Cerebellar cortex (tissue), 1 donor: ENCODE results near the gene CSNK1A1.
A peak's percentile ranks its signal among the peaks of the same experiment; 100 is the strongest.
"Not testable (repeated sequence)": the region's sequence is repeated elsewhere in the genome, so short reads cannot be mapped to it uniquely, and the experiment has no call there.

Source experiments
- DNase-seq: peaks from one replicate; pipeline ENCODE4 v3.0.0-alpha.2; 2015; ENCODE audit warnings: low spot score

CSNK1A1 gene

DNA sequence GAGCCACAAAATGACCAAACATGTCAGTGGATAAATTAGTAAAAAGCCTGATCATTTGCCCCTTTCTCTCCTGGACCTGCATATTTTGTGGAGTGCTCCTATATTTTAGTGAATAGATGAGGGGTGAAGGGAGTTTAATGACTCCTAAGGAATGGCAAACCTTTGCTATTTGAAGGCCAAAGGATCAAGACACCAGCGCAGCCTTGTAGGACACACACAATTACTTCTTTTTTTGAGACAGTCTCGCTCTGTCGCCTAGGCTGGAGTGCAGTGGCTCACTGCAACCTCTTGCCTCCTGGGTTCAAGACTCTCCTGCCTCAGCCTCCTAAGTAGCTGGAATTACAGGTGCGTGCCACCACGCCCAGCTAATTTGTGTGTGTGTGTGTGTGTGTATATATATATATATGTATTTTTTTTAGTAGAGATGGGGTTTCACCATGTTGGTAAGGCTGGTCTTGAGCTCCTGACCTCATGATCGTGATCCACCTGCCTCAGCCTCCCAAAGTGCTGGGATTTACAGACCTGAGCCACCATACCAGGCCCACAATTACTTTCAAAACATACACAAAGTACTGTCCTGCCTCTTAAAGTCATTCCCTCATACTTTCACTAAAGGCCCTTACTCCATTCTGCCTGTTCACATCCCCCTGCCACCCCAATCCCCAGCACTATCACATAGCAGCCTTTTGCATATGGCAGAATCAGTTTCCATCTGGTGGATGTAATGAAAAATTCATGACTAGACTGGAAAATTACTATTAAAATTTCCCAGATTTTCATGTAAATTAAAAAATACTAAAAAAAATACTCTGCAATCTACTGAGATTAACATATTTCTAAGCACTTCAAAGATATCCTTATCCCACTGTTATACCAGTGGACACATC lies 60.4 kb downstream of the CSNK1A1 start:
- DNase-seq = no peak

- no peak for DNase-seq
Observed at GRCh38 chr5:149489605-149490037, 61.6 kb downstream of the CSNK1A1 start.

- DNase-seq = no peak
Observed at GRCh38 chr5:149488645-149489306, 62.5 kb downstream of the CSNK1A1 start.

- no peak for DNase-seq
Observed at GRCh38 chr5:149487672-149488071, 63.6 kb downstream of the CSNK1A1 start.

- no peak for DNase-seq
Observed at GRCh38 chr5:149486726-149487635, 64.3 kb downstream of the CSNK1A1 start.

- DNase-seq = peak; percentile 78
Observed at GRCh38 chr5:149485655-149486615, 65.3 kb downstream of the CSNK1A1 start.

GRCh38 chr5:149481485-149481884 lies 69.8 kb downstream of the CSNK1A1 start:
- DNase-seq = no peak

DNA sequence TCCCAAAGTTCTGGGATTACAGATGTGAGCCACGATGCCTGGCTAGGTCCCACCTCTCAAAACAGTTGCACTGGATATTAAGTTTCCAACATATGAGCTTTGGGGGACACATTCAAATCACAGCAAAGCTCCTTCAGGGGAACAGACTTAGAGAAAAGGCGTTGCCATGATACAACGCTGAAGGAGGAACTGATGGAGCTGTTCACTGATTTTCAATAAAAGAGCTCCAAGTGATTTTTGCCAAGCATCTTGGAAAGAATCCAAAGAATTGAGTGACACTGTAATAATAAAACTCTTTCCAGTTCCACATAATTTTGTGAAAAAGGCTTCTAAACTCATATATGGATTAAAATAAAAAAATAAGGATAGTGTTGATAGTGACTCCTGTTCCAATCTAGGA lies 72.5 kb downstream of the CSNK1A1 start:
- no peak for DNase-seq

DNA sequence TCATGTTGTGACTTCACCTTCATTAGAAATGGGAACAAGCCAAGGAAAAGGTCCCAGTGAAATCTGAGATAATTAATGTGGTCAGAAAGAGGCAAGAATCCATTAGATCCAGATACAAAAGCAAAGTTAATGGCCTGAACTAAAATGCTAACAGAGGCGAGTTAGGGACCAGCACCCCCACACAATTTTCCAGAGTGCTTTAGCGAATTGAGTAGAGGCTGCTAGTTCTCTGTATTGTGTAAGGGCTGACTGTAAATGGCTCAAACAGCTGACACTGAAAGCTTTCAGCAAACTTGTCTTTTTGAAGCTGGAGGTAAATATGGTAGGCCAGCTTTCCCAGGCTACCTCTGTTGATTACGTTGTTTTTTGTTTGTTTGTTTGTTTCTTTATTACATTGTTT lies 75.5 kb downstream of the CSNK1A1 start:
- no peak for DNase-seq

DNA sequence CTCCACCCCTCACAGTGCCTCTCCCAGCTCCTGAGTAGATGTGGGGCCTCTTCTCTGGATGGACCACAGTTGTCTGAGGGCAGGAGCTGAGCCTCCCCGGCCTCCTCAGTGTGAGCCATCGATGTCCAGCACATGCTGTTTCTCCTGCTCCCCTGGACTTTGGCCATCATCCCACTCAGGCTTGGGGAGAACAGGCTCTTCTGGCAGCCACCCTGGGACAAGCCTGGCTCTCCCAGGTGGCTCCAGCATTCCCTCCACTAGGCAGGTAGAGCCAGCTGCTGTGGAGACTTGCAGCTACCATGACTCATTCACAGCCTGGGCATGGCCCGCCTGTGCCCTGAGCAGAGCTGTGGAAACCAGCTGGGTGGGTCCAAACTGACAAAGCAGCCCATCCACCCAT lies 77.0 kb downstream of the CSNK1A1 start:
- no peak for DNase-seq

DNA sequence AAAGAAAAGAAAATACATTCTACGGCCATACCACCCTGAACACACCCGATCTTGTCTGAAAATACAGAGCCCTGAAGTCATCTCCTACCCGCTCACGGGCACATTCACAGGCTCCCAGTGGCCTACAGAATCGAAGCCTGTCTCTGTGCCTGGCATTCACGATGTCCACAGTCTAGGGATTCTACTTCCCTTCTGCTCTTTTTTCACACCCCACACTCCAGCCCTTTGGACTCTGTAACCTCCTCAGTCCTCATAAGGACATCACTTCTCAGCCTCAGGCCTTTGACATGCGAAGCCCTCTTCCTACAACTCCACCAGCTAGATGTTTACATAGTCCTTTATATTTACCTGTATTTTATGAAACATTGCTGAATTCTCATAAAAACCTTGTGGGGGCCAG lies 77.8 kb downstream of the CSNK1A1 start:
- DNase-seq = no peak

DNA sequence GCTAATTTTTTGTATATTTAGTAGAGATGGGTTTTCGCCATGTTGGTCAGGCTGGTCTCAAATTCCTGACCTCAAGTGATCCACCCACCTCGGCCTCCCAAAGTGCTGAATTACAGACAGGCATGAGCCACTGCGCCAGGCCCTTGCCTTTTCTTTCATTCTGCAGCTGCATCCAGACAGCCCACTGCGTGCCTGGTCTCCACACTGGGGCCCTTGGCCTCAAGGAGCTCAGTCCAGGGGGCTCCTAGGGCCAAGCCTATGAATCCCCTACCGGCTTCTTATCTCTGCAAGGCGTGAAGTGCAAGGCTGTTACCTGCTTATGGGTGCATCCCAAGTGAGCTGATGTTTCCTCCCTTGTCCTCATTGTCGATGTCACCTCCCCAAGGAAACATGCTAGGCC lies 78.8 kb downstream of the CSNK1A1 start:
- no peak for DNase-seq

DNA sequence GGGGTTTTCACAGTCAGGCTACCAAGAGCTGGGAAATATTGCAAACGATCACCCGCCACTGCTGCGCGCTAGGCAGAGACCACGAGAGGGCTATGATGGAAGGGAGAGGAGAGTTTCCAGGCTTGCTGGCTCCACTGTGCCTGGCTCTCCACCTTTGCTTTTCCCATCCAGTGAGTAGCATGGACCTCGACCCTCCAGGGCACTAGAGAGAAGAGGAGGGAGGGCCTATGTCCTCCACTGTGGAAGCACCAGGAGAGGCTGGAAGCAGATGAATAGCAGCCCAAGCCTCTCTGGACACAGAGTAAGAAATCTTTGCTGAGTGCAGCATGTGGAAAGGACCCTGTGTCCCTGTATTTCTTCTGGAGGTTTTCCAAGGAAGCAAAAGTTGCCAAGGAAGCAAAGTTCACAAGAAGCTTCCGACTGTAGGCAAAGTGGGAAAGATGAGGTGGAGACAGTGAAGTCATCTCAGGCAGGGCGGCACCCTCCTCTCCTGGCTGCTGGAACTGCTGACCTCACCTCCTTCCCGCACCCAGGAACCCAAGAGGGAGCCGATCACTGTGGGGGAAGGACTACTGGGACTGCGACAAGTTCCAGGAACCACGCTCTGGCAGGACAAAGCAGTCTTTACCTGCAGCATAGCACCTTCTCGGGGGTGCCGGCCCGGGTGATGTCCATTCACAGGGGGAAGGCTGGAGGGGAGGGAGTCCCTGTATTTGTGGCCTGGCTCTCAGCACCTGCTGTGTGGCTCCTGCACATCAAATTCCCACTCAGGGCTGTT lies 79.6 kb downstream of the CSNK1A1 start:
- no peak for DNase-seq

GRCh38 chr5:149470942-149471341 lies 80.3 kb downstream of the CSNK1A1 start:
- DNase-seq = no peak

GRCh38 chr5:149466457-149466972 lies 84.7 kb downstream of the CSNK1A1 start:
- no peak for DNase-seq

- no peak for DNase-seq
Observed at GRCh38 chr5:149464796-149465489, 86.3 kb downstream of the CSNK1A1 start.

DNA sequence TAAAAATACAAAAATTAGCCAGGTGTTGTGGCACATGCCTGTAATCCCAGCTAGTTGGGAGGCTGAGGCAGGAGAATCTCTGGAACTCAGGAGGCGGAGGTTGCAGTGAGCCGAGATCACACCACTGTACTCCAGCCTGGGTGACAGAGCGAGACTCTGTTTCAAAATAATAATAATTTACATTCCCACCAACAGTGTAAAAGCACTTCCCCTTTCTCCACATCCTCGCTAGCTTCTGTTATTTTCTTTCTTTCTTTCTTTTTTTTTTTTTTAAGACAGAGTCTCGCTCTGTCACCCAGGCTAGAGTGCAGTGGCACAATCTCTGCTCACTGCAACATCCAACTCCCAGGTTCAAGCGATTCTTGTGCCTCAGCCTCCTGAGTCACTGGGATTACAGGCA lies 89.3 kb downstream of the CSNK1A1 start:
- not testable (repeated sequence) for DNase-seq

- DNase-seq = no peak
Observed at GRCh38 chr5:149459891-149460290, 91.3 kb downstream of the CSNK1A1 start.

- DNase-seq = no peak
Observed at GRCh38 chr5:149457393-149457763, 93.9 kb downstream of the CSNK1A1 start.
